HG03558 (cell line): ENCODE data around the gene CCDC57.
"Not testable (repeated sequence)": the region's sequence is repeated elsewhere in the genome, so short reads cannot be mapped to it uniquely, and the experiment has no call there.

Source experiments
- ATAC-seq: cut with Tn5 transposase; IDR thresholded peaks from one replicate; pipeline ENCODE4 v1.9.1; 2021; ENCODE audit warnings: moderate number of reproducible peaks; ENCODE audit not compliant: unreplicated experiment; ENCODE audit errors: extremely low read depth

Gene CCDC57

DNA sequence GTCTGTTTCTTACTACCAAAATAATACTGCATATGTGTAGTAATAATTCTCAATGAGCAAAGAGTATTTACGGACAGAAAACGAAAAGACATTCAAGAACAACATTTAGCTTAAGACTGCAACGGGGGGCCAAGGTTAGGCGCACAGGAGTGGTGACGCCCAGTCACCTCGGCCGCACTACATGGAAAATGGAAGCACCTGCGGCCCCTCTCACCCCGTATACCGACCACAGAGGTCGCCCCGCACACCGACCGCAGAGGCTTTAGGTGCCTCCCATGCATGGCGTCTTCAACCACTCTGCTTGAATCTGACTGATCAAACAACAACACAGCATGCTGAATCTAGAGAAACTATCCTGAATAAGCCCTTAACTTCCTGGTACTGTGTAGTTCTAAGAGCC is 26.4 kb downstream of the CCDC57 start:
- ATAC-seq, result no peak

DNA sequence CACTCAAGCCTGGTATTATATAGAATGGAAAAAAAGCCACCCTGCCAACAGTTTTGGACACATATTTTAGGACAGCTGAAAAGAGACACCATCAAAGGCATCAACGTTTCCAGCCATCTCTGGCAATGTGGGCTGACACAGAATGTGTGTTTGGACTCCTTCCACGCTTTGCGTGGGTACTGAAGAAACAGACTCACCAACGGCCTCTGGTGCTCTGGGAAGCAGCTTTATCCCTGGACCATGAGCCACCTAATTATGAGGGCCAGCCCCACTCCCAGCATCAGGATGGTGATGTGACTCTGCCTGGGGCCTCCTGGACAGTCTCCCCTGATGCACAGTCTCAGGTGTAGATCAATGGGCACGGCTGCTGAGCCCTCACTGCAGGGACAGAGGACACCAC is 27.9 kb downstream of the CCDC57 start:
- ATAC-seq, result no peak

DNA sequence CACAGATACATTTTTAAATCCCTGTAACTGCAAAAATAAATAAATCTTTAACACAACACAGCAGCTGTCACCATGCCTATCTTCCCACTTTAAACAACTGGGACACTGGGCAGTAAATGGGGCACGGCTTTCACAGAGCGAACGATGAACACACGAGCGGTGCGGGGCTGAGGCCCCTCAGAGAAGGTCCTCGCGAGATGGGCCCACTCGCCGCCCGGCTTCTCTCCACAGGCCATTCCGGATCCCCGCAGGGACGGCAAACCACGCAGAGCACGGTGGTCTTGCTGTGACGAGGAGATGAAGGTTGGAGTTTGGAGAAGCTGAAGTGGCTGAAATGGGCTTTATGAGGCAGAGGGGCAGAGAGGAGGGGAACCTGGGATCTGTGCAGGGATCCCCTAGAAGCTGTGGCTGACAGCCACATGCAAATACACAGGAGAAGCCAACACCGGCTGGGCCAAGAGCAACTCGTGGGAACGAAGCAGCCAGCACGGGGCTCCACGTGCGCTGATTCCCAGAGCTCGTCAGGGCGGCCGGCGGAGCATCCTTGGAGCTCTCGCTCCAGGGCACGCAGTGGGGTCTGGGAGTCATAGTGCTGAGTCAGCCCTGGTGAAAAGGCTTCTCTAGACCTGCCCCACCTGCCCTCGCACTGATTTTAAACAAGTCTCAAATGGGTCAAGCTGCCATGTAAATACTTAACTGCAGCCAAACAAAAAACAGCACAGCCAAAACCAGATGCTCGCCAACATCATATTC is 31.7 kb downstream of the CCDC57 start:
- ATAC-seq, result no peak

DNA sequence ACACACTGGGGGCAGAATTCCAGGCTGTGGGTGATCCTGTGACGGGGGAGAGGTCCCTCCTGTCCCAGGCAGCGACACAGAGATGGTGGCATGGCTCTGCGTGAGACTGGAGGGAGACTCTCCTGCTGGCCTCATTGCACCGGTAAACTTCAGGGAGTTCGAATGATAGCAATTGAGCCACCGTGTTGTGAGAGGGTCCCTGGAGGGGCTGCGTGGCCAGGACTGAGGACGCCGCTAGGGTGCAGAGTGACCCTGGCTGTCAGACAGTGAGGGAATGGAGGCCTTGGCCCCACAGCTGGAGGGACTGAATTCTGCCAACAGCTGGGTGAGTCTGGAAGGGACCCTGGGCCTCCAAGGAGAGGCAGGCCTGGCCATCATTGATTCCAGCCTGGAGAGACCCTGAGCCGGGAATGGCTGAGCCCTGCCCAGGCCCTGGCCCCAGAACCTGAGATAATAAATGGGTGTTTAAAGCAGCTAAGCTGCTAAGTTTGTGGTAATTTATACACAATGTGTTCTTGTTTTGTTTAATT is 32.6 kb downstream of the CCDC57 start:
- ATAC-seq, result no peak

DNA sequence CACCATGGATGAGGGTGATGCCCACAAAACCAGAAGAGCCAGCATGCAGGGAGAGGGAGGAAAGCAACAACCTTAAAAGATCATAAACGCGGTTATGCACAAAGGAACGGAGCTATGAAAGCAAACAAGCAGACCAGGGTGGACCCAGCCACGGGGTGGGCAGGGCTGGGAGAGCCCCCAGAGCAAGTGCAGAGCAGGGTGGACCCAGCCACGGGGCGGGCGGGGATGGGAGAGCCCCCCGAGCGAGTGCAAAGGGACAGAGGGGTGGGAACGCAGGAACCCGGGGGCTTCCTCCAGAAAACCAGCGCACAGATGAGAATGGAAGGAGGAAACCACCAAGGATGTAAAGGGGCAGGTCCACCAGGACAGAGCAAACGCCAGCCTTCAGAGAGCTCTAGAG is 33.2 kb downstream of the CCDC57 start:
- no peak for ATAC-seq

DNA sequence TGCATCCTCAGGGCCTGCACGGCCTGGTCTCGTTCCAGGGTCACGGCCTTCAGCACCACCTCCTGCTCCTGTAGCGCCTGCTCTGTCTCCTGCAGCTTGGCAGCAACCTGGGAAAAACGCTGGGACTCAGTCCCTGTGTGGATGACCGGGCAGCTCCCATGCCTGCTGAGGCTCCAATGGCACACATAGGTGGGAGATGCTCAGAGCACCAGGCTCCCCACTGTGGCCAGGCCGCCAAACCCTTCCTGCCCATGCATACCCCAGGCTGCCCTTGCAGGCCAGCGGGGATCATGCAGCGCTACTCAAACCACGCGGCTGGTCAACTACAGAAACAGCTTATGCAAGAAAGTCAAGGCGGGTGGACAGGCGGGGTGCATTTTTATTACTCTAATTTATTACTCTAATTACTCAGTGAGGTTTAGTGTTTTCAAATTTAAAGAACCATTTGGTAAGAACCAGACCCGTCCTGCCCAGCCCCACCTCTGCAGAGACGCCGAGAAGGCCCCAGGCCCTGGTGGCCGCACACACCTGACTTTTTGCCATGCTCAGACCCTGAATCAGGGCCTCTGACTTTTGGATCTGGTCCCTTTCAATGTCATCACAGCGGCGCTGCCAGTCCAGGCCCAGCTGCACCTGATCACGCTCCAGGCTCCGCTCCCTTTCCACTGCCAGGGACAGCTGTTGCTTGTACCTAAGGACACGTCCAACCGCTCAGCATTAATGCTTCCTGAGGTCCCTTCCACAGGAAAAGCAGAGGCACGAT is 34.0 kb downstream of the CCDC57 start:
- no peak for ATAC-seq

DNA sequence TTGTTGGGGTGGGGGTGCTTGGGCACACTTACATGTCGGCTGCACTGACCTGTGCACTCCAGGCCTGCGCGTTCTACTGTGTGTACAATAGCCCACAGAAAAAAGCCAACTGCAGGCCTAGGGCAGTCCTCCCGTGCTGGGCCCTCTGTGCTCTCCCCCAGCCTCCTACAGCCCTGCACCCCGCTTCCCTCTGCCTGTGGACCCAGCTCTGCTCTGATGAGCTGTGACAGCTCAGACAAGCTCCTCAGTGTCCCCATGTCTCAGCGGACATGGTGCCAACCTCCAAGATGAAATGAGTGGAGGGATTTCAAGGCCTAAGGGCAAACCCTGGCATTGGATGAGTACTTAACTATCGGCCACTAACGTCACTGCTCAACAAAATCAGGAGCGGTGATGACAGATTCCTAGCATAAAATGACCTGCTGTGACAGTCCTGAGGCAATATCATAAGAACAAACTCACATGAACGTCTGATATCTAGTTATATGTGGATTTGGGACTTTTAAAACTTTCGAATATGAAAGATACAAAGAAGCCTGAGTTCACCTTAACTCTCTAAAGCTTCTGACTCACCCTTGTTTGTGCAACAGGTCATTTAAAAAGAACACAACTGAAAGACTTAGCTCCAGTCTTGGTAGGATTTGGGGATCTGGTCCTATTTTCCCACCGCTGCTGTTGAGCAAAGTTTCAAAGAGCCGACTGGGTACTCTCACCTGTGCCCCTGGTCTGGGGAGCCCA is 34.7 kb downstream of the CCDC57 start:
- ATAC-seq, result no peak

DNA sequence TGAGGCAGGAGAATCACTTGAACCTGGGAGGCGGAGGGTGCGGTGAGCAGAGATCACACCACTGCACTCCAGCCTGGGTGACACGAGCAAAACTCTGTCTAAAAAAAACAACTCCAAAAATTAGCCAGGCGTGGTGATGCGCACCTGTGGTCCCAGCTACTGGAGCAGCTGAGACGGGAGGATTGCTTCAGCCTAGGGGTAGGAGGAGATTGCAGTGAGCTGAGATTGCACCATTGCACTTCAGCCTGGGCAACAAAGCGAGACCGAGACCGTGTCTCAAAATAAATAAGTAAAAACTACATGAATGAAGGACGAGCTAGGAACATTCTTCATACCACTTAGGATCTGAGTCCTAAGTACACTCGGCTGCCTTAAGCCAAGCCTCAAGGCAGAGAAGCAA is 35.4 kb downstream of the CCDC57 start:
- no peak for ATAC-seq

- no peak for ATAC-seq
Measured at GRCh38 chr17:82175951-82176350, 36.7 kb downstream of the CCDC57 start.

DNA sequence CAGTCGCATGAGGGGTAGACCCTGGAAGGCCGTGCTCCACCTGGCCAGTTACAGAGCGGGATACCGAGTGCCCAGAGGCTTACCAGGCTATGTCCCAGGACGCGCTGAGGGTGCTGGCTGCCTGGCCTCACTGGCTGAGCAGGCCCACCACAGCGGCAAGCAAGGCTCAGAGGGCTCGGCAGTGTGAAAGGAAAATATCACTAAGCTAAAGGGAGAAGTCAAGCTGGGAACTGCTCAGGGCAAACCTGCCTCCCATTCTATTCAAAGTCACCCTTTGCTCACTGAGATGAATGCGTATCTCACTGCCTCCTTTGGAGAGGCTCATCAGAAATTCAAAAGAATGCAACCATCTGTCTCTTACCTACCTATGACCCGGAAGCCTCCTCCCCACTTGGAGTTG is 37.4 kb downstream of the CCDC57 start:
- no peak for ATAC-seq

DNA sequence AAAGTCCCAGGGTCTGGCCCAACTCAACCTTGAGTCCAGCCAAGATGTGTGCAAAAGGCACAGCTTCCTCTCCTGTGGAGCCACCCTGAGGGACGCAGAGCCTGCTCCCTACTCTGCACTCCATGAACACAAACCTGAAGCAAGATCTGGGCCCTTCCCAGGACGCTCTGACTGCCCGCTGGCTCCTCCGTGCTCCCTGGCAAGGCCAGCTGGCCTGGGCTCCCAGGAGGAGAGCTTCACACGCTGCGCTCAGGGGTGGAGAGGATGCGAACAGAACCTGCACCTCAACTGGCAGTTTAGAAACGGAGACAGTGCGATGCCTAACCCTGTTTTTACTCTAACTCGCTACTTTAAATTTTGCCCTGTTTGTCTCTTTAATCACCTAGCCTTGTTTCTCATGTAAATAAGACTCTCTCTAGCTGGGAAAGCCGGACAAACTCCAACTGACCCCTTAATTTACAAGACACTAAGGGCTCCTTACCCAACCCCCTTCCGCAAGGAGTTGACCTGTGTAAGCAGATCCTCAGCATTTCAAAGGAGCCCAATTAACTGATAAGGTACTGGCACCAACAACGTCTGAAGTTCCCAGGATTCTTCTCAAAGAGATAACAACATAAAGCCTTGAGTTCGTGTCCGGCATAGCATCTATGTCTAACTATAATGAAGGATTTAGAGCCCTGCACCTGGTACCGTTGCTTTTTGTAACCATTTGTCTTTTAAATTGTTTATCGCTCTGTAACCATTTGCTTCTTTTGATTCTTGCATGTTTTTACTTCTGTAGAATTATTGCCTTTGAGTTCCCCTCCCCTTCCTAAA is 38.4 kb downstream of the CCDC57 start:
- not testable (repeated sequence) for ATAC-seq

- no peak for ATAC-seq
Measured at GRCh38 chr17:82173351-82174041, 39.1 kb downstream of the CCDC57 start.

DNA sequence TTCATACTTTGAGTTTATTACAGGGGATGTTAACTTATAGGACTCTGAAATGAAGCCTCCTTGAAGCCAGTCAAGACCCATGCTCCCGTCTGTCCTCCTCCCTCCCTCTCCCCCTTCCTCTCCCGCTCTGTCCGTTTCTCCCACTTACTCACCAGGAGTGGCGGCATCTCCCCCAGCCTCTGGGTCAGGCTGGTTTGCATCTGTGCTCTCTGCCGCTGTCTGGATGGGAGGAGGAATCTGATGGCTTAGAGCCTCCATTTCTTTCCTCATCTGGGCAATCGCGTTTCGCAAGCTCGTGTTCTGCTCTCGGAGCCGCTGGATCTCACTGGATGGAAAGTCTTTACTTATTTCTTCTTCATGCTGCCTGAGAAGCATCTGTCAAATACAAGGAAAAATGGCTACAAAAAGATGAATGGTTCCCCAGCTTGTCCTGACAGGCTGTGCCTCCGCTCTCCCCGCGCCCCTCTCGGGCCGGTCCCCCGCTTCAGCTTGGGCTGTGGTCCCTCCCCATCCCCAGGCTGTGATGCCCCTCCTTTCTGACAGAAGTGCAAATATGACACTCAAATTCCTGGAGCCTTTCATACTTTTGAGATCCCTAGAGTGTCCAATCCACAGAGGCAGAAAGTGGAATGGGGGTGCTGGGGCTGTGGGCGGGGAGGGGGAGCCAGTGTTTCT is 40.0 kb downstream of the CCDC57 start:
- no peak for ATAC-seq

DNA sequence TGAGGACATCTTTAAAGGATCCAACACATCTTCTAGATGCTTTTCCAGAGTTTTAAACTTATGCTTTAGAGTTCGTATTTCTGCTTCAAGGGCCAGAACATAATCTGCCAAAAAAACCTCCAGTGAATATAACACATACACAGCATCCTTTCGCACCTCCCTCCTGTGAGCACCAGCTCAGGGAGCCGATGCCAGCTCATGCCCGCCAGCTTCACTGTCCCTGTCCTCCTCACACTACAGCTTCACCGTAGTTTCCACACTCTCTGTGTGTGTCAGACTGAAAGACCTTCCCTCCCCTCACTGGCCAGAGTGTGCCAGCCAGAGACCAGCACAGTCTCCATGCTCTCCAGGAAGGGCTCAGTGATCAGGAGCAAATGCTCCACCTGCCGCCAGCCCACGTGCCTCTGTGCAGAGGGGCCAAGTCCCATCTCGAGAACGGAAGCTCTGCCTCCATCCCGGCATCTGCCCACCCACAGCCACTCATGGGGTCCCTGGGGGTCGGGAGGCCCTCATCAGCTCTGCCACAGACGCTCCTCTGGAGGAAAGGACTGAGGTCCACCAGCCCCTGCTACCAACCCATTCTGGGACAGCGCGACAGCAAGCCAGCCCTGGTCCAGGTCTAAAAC is 40.8 kb downstream of the CCDC57 start:
- ATAC-seq, result no peak

- no peak for ATAC-seq
Measured at GRCh38 chr17:82170412-82170961, 42.2 kb downstream of the CCDC57 start.

DNA sequence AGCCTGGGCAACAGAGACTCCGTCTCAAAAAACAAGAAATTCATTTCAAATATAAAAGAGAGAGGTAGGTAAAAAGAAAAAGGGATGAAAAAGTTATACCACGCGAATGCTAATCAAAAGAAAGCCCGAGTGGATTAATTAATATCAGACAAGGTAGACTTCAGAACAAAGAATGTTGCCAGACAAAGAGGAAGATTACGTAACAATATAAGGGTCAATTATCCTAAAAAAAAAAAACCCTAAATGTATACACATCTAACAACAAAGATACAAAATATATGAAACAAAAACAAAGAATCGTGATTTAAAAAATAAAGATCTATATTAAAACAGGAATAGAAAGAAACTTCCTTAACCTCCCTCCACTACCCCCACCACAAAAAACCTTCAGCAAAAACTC is 44.1 kb downstream of the CCDC57 start:
- ATAC-seq, result no peak

DNA sequence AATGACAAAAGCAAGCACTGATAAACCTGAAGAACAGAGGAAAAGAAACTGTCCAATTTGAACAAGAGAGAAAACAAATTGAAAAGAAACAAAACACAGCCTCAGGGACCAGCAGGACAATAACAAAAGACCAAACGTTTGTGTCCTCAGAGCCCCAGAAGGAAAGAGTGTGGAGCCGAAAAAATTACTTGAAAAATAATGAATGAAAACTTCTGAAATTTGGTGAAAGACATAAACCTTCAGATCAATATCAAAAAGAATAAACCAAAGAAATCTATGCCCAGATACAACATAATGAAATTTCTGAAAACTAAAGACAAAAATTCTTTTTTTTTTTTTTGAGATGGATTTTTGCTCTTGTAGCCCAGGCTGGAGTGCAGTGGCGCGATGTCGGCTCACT is 45.6 kb downstream of the CCDC57 start:
- no peak for ATAC-seq

- no peak for ATAC-seq
Measured at GRCh38 chr17:82164853-82165252, 47.8 kb downstream of the CCDC57 start.
